Mucosa of descending colon (tissue), 3 donors: ENCODE data around the gene CD38. TPM values are rescaled to one million over a fixed set of nuclear protein-coding genes. Genes with fewer than 3 reads are reported as not detected.

Experiments
- ATAC-seq: fragments of 200-7000 bp; cut with Tn5 transposase; one replicate; pipeline ENCODE4 v1.9.1; 2020; ENCODE audit warnings: mild to moderate bottlenecking, moderate library complexity
- DNase-seq, 3 donors: peaks; one replicate each; pipeline ENCODE4 v3.0.0-alpha.2; 2020
- H3K36me3 ChIP-seq: fragments of 200-600 bp; one replicate; pipeline ENCODE4 v1.8.0; 2021; ENCODE audit warnings: low read depth, mild to moderate bottlenecking
- H3K4me1 ChIP-seq: fragments of 200-600 bp; one replicate; pipeline ENCODE4 v1.8.0; 2021; ENCODE audit warnings: low read depth, mild to moderate bottlenecking
- H3K4me3 ChIP-seq: fragments of 200-600 bp; one replicate; pipeline ENCODE4 v1.8.0; 2021; ENCODE audit warnings: mild to moderate bottlenecking
- H3K9me3 ChIP-seq: fragments of 200-600 bp; one replicate; pipeline ENCODE4 v1.8.0; 2021; ENCODE audit warnings: mild to moderate bottlenecking
- intact Hi-C, 2 donors: fragments of 100-400 bp; cut with DNase I in 1 of 2; cut with micrococcal nuclease in 1 of 2; formaldehyde crosslinking; loops; one replicate each; pipeline versions ENCODE4 v1.11.0 to v1.11.1; 2022; cut with DNase I, micrococcal nuclease
- total RNA-seq, 3 donors: library from RNA; stranded (reverse); fragmentation: NEBNext Ultra II Directional in 2 of 3; extraction: Animal tissue kit (Norgen Biotek cat#: 25700) in 2 of 3; gene quantifications; one replicate each; pipeline versions ENCODE4 v1.2.1 to v1.2.4, GENCODE V29; 2021 to 2023
- TF ChIP-seq, protein P1 (sequence below): fragments of 200-600 bp; IDR thresholded peaks from one replicate; pipeline ENCODE4 v1.8.0; 2022; ENCODE audit warnings: antibody characterized with exemption, mild to moderate bottlenecking
- donor health status: DM: no; HTN: no; CAD: no; lungs with moderate emphysema.
- donor health status: DM: no; HTN: no; CAD: no.
- donor health status: DM: no; HTN: yes; CAD: no.

The CD38 gene
- total RNA-seq, 3 donors from 2014 or later: 1.8 to 6.2 (median 3.8) TPM

DNA sequence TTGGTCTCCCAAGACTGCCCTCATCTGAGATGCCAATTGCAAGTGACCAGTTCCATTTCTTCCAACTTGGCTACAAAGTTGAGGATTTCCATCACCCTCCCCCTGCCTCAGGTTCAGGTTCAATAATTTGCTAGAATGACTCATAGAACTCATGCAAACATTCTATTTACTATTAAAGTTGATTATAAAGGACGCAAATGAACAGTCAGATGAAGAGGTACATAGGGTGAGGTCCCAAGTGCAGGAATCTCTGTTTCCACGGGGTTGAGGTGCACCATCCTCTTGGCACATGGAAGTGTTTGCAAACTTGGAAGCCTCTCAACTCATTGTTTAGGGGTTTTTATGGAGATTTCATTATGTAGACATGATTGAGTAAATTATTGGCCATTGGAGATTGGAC, 119.4 kb downstream of the CD38 start:
- no peak for ATAC-seq
- Histone ChIP-seq H3K36me3 (no peaks in the 10 kb centered on the region), H3K4me3 (no peak overlapping the region), H3K9me3 (no peaks in the 10 kb centered on the region), H3K4me1 (no peaks in the 10 kb centered on the region)
- TF ChIP-seq, protein P1, sequence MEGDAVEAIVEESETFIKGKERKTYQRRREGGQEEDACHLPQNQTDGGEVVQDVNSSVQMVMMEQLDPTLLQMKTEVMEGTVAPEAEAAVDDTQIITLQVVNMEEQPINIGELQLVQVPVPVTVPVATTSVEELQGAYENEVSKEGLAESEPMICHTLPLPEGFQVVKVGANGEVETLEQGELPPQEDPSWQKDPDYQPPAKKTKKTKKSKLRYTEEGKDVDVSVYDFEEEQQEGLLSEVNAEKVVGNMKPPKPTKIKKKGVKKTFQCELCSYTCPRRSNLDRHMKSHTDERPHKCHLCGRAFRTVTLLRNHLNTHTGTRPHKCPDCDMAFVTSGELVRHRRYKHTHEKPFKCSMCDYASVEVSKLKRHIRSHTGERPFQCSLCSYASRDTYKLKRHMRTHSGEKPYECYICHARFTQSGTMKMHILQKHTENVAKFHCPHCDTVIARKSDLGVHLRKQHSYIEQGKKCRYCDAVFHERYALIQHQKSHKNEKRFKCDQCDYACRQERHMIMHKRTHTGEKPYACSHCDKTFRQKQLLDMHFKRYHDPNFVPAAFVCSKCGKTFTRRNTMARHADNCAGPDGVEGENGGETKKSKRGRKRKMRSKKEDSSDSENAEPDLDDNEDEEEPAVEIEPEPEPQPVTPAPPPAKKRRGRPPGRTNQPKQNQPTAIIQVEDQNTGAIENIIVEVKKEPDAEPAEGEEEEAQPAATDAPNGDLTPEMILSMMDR: no peak
- DNase-seq: no peak
- intact Hi-C loops: no loop called here

DNA sequence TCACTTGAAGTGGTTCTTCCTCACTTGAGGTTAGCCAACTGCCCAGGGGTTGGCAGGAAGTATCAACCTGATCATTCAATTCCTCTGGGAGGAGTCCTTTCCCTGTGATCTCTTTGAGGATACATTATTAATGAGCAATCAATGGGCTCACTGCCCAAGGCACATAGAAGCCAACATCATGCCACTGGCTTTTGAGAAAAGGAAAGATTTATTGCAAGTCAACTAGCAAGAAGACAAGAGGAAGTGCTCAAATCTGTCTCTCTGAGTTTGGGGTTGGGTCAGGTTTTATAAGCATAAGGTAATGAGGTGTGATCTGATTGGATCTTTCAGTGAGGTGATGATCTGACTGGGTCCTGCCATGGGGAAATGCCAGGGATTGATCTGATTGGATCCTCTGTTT, 120.8 kb downstream of the CD38 start:
- no peak for DNase-seq
- no peak for ATAC-seq
- no peaks in the 10 kb centered on the region for H3K4me1 ChIP-seq
- intact Hi-C loops: no loop called here
- H3K9me3 ChIP-seq: no peaks in the 10 kb centered on the region
- TF ChIP-seq, protein P1: no peak
- no peak overlapping the region for H3K4me3 ChIP-seq
- H3K36me3 ChIP-seq: no peaks in the 10 kb centered on the region

DNA sequence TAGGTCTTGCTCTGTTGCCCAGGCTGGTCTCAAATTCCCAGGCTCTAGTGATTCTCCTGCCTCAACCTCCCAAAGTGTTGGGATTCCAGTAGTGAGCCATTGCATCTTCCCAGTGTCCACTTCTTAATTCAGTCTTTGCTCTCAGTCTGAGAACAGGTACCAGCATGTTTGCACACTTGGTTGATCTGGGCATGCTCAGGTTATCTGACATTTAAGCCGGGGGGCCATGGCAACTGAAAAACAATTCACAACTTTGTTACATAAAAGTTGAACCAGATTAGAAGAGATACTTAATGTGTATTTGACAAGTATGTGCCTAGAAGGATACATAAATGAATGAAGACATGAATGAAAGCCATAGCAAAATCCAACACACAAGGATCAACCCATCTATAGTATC, 121.4 kb downstream of the CD38 start:
- TF ChIP-seq, protein P1: no peak
- Histone ChIP-seq H3K36me3 (no peaks in the 10 kb centered on the region), H3K4me3 (no peak overlapping the region), H3K4me1 (no peaks in the 10 kb centered on the region), H3K9me3 (no peaks in the 10 kb centered on the region)
- DNase-seq (no peak), ATAC-seq (no peak)
- intact Hi-C loops: no loop called here

DNA sequence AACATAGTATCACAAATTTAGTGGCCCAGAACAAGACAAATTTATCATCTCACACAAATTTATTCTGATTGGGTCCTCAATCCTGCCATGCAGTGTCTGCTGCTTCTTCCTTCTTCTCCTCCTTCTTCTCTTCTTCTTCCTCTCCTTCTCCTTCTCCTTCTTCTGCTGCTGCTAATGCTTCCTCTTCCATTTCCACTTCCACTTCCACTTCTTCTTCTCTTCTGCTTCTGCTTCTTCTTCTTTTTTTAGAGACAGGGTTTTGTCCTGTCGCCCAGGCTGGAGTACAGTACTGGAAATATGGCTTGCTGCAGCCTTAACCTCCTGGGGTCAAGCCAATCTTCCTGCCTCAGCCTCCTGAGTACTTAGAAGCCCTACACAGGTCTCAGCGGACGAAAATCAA, 122.9 kb downstream of the CD38 start:
- H3K36me3 ChIP-seq: no peaks in the 10 kb centered on the region
- no peak overlapping the region for H3K4me3 ChIP-seq
- intact Hi-C loops: no loop called here
- ATAC-seq (no peak), DNase-seq (no peak)
- no peaks in the 10 kb centered on the region for H3K4me1 ChIP-seq
- TF ChIP-seq, protein P1: no peak
- H3K9me3 ChIP-seq: no peaks in the 10 kb centered on the region

DNA sequence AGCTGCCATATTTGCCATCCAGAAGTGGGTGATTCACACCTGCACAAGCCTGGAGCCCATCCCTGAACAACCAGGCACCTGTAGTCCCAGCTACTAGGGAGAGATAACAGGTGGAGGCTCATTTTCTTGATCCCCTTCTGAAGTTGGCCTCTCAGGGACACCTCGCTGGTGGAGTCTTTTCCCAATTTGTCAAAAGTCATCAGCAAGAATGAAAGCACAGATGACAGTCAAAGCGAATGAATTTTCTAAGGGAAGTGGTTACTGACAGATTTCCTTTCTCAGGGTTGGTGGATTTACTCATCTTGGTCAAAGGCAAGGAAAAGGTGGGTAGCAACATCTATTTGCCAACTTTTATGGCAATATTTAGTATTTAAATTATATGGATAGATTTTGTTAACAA, 123.9 kb downstream of the CD38 start:
- no peaks in the 10 kb centered on the region for H3K9me3 ChIP-seq
- H3K4me3 ChIP-seq: no peak overlapping the region
- DNase-seq: no peak
- H3K36me3 ChIP-seq: no peaks in the 10 kb centered on the region
- TF ChIP-seq, protein P1: no peak
- no peak for ATAC-seq
- H3K4me1 ChIP-seq: no peaks in the 10 kb centered on the region
- intact Hi-C loops: no loop called here

DNA sequence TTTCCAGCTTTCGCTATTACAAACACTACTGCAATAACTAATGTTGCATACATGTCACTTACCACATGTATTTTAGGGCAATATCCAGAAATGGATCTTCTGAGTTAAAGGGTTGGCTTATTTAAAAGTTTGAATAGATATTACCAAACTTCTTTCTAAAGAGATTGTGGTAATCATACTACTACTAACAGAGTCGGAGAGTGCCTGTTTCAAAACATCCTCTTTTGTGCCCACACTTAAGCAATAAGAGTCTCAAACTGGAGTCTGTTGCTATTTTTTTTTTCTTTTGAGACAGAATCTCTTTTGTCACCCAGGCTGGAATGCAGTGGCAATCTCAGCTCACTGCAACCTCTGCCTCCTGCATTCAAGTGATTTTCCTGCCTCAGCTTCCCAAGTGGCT, 124.6 kb downstream of the CD38 start:
- intact Hi-C loops: no loop called here
- DNase-seq (no peak), ATAC-seq (no peak)
- Histone ChIP-seq H3K36me3 (no peaks in the 10 kb centered on the region), H3K9me3 (no peaks in the 10 kb centered on the region), H3K4me1 (no peaks in the 10 kb centered on the region), H3K4me3 (no peak overlapping the region)
- TF ChIP-seq, protein P1: no peak
